ENCODE data around the gene MAD1L1. TPM values are rescaled to one million over a fixed set of nuclear protein-coding genes. Genes with fewer than 3 reads are reported as not detected.
"Not testable (repeated sequence)": the region's sequence is repeated elsewhere in the genome, so short reads cannot be mapped to it uniquely, and the experiment has no call there.

MAD1L1 gene
- total RNA-seq, 1 donor from 2014 or later, result 32.2 TPM

DNA sequence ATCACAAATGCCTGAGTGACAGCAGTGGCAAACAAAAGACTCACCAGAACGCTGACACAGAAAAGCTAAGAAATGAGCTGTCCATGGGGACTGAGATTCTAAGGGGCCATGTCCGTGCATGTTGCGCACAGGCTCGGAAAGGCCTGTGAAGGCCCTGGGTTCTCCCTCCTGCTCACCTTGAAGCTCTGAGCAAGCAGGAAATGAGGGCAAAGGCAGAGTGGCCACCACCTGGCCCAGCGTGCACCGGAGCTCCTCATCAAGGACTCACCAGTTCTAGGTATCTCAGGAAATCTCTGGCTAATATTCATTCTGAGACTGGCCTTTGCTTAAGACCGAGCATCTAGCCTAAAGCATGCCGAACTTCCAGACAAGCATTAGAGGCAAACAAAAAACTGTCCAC is 52.7 kb downstream of the MAD1L1 start:
- DNase-seq (ENCODE audit: low spot score), result peak; percentile 84

DNA sequence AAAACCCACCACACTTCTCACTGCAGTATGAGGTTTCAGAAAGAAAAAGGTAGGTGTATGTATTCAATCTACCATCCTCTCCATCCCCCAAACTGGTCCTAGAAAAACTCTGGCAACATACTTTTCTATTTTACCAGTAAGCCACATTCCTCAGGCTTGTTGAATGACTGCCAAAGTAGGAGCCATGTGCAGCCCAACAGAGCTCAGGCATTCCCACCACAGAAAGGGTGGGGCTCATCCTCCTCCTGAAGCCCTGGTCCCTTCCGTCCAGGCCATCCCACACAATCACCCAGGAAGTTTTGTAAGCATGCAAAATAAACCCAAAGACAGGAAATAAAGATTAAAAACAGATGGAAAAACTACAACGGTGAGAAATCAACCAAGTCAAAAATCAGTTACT is 57.2 kb downstream of the MAD1L1 start:
- DNase-seq (ENCODE audit: low spot score), result no peak

DNA sequence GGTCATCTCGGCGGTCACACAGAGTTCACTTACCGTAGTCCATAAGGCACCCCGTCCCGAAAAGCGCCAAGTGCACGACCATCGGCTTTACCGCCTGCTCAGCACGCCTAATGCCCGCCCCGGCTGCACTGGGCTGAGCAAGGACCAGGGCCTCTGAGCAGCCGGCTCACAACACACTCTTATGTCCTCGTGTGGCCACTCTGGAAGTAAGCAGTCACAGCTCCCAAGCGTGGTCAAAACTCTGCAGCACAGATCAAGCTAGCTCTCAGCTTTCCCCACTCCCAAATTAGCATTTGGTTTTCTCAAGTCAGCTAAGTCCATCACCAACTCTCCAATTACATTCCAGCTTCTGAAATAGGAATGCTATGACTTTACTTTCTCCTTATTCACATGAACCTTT is 57.7 kb downstream of the MAD1L1 start:
- DNase-seq (ENCODE audit: low spot score), result peak; percentile 88

DNA sequence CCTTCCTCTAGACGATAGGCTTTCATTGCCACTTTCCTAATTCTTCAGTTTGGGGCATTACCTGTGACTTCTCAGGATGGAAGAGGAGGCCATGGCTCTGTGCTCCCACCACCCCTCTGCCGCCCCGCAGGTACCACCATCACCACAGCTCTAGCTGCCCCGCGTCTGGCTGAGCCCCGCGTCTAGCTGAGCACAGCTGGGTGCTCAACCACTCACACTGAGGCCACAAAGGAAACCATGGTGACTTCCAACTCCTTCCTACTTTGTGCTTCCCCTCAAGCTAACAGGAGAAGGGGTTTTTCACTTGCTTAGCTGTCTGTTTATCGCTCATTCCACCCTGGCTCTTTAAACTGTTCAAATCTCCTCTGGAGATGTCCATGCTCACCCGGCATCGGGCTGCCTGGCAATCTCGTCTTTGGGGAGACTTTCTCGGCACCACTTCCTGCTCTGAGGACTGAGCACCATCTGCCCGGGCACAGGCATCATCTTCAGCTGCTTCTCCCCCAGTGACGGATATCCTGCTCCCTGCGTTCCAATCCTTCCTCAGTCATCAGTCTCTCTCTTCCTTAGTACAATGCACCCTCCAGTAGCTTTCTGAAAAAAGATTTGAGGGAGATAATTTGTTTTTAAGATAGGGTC is 59.4 kb downstream of the MAD1L1 start:
- DNase-seq (ENCODE audit: low spot score), result peak; percentile 78

DNA sequence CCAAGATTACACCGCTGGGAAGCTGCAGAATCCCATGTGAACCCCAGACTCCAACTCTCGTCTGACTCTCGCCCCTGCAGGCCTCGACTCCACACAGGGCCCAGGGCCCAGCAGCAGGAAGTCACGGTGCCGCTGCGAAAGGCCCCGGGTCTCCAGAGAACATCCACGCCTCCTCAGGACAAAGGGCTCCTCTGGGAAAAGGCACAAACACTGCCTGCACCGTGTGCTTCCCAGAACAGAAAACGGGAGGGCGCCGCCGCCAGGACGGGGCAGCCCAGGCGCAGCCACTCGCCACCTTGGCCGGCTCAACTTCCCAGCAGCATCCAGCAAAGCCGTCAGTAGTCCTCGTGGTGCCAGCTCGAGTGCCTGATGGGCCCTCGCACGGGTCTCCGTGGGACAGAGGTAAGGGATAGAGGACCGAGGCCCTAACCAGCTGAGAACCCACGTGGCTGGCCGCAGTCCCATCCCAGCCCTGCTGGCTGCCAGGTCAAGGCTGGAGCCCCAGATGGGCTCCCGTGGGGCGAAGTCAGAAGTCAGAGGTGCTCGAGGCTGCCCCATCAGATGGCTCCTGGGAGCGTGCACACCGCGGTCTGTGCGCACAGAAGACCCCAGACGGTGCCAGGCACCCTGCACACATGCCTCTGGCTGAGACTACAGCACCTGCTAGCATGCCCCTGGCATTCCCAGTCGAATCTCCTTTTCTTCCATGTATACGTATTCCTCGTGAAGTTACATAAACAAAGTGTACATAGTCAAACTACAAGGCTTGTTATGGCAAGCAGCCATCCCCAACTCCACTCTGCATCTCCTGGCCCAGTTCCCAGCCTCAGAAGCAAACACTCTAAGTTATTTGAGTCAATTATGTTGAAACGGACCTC is 60.2 kb downstream of the MAD1L1 start:
- DNase-seq (ENCODE audit: low spot score), result peak; percentile 73

DNA sequence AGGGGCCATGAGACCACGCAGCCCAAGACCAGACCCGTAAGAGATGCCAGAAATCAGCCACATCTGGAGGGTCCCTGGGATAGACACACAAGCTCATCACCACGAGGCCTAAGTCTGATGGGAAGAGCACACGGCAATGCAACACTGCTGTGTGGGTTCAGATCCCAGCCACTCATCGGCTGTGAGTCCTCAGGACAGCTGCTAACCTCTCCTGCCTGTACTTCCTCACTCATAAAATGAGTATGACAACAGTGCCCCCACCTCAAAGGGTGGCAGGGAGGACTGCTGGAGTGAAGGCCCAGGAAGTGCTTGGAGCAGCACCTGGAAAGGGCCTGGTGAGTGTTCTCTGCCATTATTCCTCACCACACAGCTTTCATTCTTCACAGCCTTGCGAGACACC is 60.9 kb downstream of the MAD1L1 start:
- peak; percentile 76 for DNase-seq (ENCODE audit: low spot score)

DNA sequence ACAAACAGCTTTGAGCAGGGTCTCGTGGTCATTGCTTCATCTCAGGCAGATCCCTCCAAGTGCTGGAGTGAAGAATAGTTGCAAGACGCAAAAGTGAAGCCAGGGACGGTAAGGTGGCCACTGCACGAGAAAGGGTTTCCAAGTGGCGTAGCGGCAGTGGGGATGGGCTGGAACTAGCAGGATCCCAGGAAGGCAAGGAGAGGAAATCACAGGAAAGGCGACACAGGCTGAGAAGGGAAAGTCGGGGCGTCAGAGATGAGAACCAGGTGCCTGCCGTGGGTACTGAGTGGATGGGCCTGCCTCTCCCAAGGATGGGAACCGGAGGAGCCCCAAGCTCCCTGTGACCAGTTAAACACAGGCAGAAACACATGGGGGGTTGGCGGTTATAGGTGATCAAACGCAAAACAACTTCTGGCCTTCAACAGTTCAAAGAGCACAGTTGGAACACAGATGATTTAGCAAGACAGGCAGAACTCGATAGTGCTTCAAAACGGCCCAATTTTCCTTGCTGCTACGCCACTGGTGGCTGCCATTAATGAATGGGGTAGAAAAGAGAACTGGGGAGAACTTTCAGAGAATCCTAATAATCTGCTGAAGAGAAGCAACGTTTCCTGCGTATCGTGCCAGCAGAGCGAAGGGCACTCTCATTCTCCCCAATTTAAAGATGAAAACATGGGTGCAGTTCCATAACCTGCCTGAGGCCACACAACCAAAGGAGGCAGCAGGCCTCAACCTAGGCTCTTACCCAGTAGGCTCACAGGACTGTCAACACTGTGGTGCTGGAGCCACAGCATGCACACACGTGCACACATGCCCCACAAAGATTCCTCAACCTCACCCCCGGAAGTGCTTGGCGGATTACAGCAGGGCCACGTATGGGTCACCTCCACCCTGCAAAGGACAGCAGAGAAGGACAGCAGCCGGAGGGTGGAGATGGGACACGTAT is 61.9 kb downstream of the MAD1L1 start:
- no peak for DNase-seq (ENCODE audit: low spot score)

DNA sequence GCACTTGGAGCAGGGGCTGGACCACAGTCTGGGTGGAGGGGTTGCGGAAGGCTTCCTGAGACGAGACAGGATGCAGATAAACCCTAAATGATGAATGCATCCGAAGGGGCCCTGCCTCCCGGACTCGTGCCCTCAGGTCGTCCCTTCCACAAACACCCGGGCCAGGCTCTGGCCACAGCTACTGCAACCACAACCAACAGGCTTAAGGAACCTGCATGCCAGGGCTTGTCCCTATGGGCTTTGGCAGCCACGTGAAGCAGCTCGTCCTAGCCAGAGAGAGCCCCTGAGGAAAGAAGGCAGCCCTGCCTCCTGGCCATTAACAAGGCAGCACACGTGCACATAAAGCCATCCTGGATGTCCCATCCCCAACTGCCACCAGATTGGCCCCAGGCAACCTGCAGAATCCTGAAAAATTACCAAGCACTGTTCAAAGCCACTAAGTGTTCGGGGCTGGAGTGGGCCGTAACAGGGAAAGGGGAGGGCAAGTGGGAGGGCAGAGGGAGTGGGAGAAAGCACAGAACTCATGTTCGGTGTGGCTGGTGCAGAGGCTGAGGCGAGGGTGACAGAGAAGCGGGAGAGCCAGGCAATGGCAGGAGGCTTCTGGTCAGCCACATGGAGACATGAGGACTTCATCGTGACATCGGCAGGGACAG is 62.7 kb downstream of the MAD1L1 start:
- DNase-seq (ENCODE audit: low spot score), result peak; percentile 84

DNA sequence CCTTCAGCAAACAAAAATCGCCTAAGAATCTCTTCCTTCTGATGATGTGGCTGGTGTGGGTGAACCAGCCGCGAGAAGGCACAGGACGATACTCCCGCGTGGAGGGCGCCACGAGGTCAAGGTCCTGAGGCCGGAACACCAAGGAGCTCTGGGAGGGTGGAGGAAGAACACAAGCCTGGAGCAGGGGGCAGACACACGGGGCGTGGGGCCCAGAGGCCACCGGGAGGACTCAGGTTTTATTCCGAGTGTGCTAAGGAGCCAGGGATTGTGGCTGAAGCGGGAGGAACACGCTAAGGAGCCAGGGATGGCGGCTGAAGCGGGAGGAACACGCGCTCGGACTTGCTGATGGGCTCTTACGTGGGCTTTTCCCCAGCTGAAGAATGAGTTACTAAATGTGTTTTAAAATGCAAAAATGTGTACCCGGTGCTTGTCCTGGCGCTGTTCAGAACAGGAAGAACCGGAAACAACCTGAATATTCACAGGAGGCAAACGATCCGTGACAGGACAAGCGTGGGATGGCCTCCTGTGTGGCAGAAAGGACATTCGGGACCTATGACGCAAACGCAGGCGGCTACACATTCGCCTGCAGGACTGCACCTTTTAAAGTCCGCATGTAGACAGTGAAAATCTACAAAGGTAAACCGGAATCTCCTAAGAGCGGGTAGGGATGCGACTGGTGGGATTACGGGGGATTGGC is 64.0 kb downstream of the MAD1L1 start:
- DNase-seq (ENCODE audit: low spot score), result peak; percentile 57

DNA sequence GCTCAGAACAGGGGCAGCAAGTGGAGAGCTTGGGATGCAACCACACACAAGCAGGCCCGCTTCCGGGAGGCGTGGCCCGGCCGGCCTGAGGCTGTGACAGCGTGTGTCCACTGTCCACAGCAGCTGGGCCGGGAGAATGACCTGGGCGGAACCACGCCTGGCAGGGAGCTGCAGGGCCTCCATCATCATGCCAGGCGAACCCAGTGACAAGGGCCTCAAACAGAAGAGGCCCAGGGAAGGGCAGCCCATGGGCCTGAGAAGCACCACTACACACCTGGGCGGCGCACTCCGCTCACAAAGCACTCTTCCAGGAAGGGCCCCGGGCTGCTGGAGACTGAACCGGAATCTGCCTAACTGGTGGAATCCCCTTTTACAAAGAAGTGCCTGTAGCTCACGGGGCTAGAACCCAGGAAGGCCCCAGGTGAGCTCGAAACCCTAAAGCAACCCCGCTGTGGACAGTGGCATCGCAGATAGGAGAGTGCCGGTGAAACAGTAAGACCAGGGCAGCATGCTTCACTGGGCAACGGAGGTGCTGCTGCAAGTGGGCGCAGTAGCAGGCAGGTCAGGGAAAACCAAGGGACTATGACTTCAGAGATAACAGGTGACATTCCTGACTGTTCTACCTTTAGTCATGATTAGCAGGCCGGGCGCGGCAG is 66.0 kb downstream of the MAD1L1 start:
- peak; percentile 80 for DNase-seq (ENCODE audit: low spot score)

DNA sequence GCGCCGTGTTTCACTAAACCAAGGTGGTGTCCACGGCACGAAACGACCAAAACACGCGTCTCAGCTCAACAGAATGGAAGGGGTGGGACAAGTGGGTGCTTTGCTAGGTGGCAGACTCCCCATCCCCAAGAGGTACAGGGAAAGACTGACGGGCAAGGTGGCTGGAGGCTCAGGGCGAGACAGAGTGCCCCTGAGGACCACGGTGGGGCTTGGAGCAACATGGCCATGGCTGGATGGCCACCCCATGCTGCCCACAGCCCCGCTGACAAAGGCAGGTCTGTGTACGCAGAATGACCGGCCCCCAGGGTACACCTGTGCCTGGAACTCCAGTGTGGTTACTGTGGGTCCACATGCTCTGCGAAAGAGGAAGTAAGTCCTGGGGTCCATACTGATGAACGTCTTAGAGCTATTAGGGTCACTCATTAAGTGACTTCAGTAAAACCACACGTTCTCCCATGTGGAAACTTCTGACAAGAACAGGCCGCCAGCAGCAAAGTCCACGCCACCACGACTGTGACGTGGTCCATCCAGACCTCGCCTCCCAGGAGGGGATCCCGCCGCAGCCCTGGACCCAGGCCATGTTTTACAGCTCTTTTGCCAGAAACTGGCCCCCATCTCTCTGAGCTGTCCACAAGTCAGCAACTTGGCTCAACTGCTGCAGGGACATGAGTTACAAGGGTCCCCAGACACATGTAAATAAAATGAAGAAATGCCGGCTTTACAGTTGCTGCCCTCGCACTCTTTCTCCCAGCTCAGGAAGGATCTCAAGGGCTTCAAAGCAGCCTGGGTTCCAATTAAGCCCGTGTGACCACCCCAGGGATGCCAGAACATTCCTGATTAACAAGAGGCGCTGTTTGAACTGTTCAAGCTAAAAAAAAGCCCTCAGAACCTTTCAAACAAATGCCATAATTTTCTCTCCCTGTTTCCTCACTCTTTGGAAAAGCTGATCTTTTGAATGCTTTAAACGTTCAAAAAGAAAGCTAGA is 66.8 kb downstream of the MAD1L1 start:
- DNase-seq (ENCODE audit: low spot score), result no peak

DNA sequence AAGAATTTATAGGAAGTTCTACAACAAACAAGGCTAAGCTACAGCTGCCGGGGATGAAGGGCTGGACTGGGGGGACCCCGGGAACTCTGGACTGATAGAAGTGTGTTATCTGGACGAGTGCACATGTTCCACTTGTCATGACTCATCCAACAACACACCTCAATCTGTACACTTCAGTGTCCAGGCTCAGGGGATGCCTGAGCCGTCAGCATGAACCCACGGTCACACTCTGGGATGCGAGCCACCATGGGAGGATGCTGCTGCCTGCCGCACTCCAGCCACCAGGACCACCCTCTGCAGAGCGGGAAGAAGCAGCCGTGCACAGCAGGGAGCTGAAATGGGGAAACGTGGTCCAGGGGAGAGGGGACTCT is 67.5 kb downstream of the MAD1L1 start:
- DNase-seq (ENCODE audit: low spot score), result no peak

DNA sequence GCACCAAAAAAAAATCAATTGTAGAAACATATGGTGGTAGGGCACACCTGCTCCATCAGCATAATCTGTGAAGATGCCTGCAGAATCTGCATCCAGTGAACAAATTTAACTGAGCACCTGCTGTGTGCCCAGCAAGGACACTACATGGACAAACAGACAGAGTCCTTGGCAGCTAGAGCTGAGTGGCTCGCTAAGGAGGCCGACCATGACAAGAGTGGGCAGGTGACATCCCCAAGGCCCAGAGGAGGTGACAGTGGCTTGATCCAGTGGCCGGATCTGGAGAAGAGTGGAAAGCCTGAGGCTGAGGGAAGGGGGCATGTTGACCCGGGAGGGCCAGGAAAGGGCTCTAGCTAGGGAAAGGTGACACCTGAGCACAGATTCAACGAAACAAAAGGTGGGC is 68.1 kb downstream of the MAD1L1 start:
- peak; percentile 51 for DNase-seq (ENCODE audit: low spot score)

DNA sequence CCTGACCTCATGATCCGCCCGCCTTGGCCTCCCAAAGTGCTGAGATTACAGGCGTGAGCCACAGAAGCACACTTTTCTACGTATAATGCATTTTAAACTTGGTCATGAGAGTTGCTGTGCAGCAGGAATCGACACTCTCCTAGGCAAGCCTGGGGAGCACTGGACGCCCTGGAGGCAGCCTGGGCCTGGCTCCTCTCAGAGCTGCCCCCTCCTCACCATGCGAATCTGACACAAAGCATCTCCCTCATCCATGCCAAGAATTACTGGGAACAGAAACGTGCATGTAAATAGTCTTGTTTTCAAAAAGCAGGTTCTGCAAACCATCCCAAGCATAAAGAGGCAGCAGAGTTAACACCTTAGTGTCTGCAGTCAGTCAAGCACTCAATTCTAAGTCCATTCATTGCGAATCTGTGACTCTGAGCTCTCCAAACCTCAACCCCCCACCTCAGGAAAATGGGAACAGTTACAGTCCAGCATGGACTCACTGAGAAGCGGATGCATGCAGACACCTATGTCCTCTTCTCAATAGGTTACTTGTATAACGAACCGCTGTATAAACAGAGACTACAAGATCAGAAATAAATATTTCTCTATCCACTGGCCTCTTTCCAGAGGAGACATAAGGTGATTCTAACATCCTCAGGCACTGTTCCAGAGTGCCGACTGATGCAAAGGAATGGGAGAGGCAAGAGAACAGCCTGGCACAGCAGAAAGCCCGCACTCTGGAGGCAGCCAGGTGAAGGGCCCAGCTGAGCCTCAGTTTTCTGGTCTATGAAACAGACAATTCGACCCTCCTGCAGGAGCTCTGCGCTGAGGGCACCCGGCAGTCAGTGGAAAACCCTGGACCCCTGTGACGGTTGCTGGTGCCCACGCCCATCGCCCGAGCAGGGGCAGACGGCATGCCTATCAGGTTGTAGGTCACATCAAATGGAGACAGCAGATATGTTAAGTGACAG is 68.9 kb downstream of the MAD1L1 start:
- peak; percentile 41 for DNase-seq (ENCODE audit: low spot score)

DNA sequence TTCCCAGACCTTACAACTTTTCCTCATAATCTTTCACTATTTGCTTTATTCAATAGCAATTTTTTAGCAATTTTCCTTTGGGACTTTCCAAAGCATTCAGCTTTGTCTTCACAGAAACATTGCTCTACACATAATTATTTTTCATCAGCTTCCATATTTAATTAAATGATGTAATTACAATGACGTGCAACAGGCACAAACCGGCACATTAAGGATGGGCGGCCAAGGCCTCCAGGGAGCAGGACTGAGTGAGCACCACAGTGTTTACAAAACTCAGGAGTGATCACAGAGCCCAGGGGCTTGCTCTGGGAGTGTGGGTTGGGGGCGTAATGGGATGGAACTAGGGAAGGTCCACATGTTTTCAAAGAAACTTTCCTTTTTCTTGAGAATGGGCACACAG is 69.8 kb downstream of the MAD1L1 start:
- DNase-seq (ENCODE audit: low spot score), result peak; percentile 86

DNA sequence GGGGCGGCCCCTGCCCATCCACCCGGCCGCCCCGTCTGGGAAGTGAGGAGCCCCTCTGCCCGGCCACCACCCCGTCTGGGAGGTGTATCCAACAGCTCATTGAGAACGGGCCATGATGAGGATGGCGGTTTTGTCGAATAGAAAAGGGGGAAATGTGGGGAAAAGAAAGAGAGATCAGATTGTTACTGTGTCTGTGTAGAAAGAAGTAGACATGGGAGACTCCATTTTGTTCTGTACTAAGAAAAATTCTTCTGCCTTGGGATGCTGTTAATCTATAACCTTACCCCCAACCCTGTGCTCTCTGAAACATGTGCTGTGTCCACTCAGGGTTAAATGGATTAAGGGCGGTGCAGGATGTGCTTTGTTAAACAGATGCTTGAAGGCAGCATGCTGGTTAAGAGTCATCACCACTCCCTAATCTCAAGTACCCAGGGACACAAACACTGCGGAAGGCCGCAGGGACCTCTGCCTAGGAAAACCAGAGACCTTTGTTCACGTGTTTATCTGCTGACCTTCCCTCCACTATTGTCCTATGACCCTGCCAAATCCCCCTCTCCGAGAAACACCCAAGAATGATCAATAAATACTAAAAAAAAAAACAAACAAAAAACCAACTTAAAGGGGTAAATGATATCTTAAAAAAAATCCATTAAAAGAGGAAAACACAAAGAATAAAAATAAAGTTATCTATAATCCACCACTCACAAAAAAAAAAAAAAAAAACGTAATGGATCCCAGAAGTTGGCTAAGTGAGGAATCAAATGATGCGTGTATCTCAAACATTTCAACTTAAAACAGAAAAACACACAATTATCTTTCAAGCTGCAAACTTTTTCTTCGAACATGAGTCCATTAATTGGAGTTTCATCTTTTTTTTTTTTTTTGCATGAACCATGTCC is 70.5 kb downstream of the MAD1L1 start:
- DNase-seq (ENCODE audit: low spot score), result not testable (repeated sequence)

DNA sequence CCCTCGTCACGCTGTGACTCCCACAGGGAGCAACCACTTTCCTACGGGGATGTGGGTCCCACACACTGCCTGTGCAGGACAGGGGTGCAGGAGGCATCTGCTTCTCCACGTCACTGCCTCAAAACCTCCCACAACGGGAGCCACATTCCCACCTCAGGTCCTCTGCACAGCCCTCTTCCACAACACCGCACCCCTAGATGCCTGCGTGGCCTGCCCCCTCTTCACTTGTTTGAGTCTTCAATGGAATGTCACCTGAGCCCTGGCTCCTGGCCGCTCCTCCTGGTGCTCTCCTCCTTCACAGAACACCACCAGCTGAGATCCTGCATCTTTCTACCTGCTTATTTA is 73.6 kb downstream of the MAD1L1 start:
- DNase-seq (ENCODE audit: low spot score), result peak; percentile 39
